B cell (primary cell): ENCODE measurements around the gene DDX39B. TPM values are rescaled to one million over a fixed set of nuclear protein-coding genes. Genes with fewer than 3 reads are reported as not detected.

Experiments
- ATAC-seq: fragments of 200-7000 bp; cut with Tn5 transposase; one replicate; pipeline ENCODE4 v1.10.0; 2021; ENCODE audit warnings: low read depth, mild to moderate bottlenecking, moderate number of reproducible peaks, moderate library complexity
- CTCF ChIA-PET: fragments of 350-600 bp; sonication (Branson Sonifier 250); formaldehyde crosslinking; loops from one replicate; lab custom pipeline; 2021; ENCODE audit warnings: antibody characterized with exemption, inconsistent platforms; lab: Charles Lee
- POLR2A ChIA-PET: fragments of 350-600 bp; sonication (Branson Sonifier 250); formaldehyde crosslinking; loops from one replicate; lab custom pipeline; 2021; ENCODE audit warnings: antibody characterized with exemption; lab: Charles Lee
- DNase-seq: peaks from one replicate; pipeline ENCODE4 v3.0.0; 2013
- H2AFZ ChIP-seq: 2 replicates; pipeline ENCODE4 v1.6.1; 2012; ENCODE audit warnings: mild to moderate bottlenecking, low read depth, low read length; ENCODE audit not compliant: insufficient read depth, poor library complexity, severe bottlenecking
- H3K27ac ChIP-seq, 2 donors: 1 replicate in 1 of 2; 2 replicates in 1 of 2; pipeline ENCODE4 v1.5.1; 2012 to 2013; ENCODE audit warnings: low read length in 2 of 2, mild to moderate bottlenecking in 2 of 2, moderate library complexity in 1 of 2
- H3K27me3 ChIP-seq, 4 experiments: fragments of 200-600 bp in 1 of 4; sonication (generic) in 1 of 4; replicated peaks in 1 of 4; 1 replicate in 2 of 4; 2 replicates in 2 of 4; pipeline versions ENCODE4 v1.6.1 to v1.7.0; 2013 to 2016; ENCODE audit warnings: low read length in 3 of 4, mild to moderate bottlenecking in 2 of 4, mixed read lengths in 1 of 4, moderate library complexity in 1 of 4; ENCODE audit not compliant: insufficient read depth in 4 of 4, control insufficient read depth in 3 of 4; ENCODE audit errors: control extremely low read depth in 1 of 4
- H3K36me3 ChIP-seq, 2 experiments: replicated peaks in 1 of 2; 1 replicate in 1 of 2; 2 replicates in 1 of 2; pipeline versions ENCODE4 v1.6.1 to v1.7.1; 2013; ENCODE audit warnings: low read length in 1 of 2; ENCODE audit not compliant: insufficient read depth in 2 of 2, control insufficient read depth in 1 of 2; ENCODE audit errors: control extremely low read depth in 1 of 2, extremely low read depth in 1 of 2
- H3K4me1 ChIP-seq, 2 donors: fragments of 200-600 bp in 1 of 2; sonication (generic) in 1 of 2; 1 replicate in 1 of 2; 2 replicates in 1 of 2; pipeline versions ENCODE4 v1.5.1 to v1.6.1; 2013 to 2017; ENCODE audit warnings: low read length in 2 of 2; ENCODE audit not compliant: control insufficient read depth in 2 of 2, insufficient read depth in 2 of 2
- H3K4me2 ChIP-seq: replicated peaks from 2 replicates; pipeline ENCODE3; 2012; ENCODE audit warnings: mild to moderate bottlenecking, low read depth, low read length; ENCODE audit not compliant: poor library complexity, severe bottlenecking
- H3K4me3 ChIP-seq, 5 experiments: fragments of 200-600 bp in 1 of 5; sonication (generic) in 1 of 5; 1 replicate in 3 of 5; 2 replicates in 2 of 5; pipeline versions ENCODE4 v1.5.1 to v1.7.0; 2011 to 2016; ENCODE audit warnings: low read length in 4 of 5, mild to moderate bottlenecking in 4 of 5, low read depth in 2 of 5, control low read depth in 1 of 5, moderate library complexity in 1 of 5; ENCODE audit not compliant: insufficient read depth in 1 of 5; ENCODE audit errors: control extremely low read depth in 1 of 5, extremely low read depth in 1 of 5
- H3K79me2 ChIP-seq: fragments of 200-600 bp; sonication (generic); one replicate; pipeline ENCODE4 v1.6.0; 2016; ENCODE audit warnings: low read length; ENCODE audit not compliant: control insufficient read depth, insufficient read depth
- H3K9ac ChIP-seq: fragments of 200-600 bp; sonication (generic); 2 replicates; pipeline ENCODE4 v1.6.1; 2017; ENCODE audit warnings: mild to moderate bottlenecking, low read length, moderate library complexity
- H3K9me3 ChIP-seq, 3 donors: one replicate each; pipeline versions ENCODE4 v1.6.1 to v1.7.1; 2013; ENCODE audit warnings: low read length in 2 of 3; ENCODE audit not compliant: control insufficient read depth in 2 of 3, insufficient read depth in 1 of 3; ENCODE audit errors: control extremely low read depth in 1 of 3
- H4K20me1 ChIP-seq: 2 replicates; pipeline ENCODE4 v1.6.0; 2012; ENCODE audit warnings: mild to moderate bottlenecking, low read length; ENCODE audit not compliant: insufficient read depth, control insufficient read depth, poor library complexity, severe bottlenecking
- H3K27ac Mint-ChIP-seq: one replicate; pipeline ENCODE4 v1.8.0; 2021; ENCODE audit warnings: mixed read lengths
- H3K27me3 Mint-ChIP-seq: one replicate; pipeline ENCODE4 v1.8.0; 2021; ENCODE audit warnings: mixed read lengths
- H3K4me1 Mint-ChIP-seq: one replicate; pipeline ENCODE4 v1.8.0; 2021; ENCODE audit warnings: mixed read lengths
- H3K4me3 Mint-ChIP-seq: one replicate; pipeline ENCODE4 v1.8.0; 2021; ENCODE audit warnings: mixed read lengths
- H3K9me3 Mint-ChIP-seq: one replicate; pipeline ENCODE4 v1.8.0; 2022; ENCODE audit warnings: mixed read lengths; ENCODE audit not compliant: insufficient read depth
- EZH2 ChIP-seq: IDR thresholded peaks from 2 replicates; pipeline ENCODE4 v1.6.1; 2012; ENCODE audit warnings: borderline replicate concordance, low read depth, mild to moderate bottlenecking, moderate library complexity, low read length; ENCODE audit not compliant: insufficient read depth, poor library complexity, severe bottlenecking
- WGBS: methylation state at CpG from one replicate; pipeline ENCODE4 v1.1.5; 2013; ENCODE audit warnings: missing lambda C conversion rate; ENCODE audit not compliant: insufficient coverage; 5-methylcytosine and 5-hydroxymethylcytosine counted together
- intact Hi-C: fragments of 100-400 bp; cut with micrococcal nuclease; formaldehyde crosslinking; loops from one replicate; pipeline ENCODE4 v1.10.0; 2022
- polyA plus RNA-seq: library from polyadenylated mRNA; depleted of rRNA; stranded (reverse); fragments of >200 nt; gene quantifications from 2 replicates; pipeline ENCODE4 v1.2.3, GENCODE V29; 2012
- total RNA-seq, 2 donors: library from RNA; stranded (reverse); fragments of 120-200 nt in 1 of 2; gene quantifications; 1 replicate in 1 of 2; 2 replicates in 1 of 2; pipeline versions ENCODE4 v1.2.3 to v1.2.4, GENCODE V29; 2013 to 2022
- TF ChIP-seq, protein P1 (sequence below): fragments of 200-600 bp; IDR thresholded peaks from one replicate; pipeline ENCODE4 v1.8.0; 2022; ENCODE audit warnings: antibody characterized with exemption, mild to moderate bottlenecking

The DDX39B gene
- total and polyA plus RNA-seq, 2 donors (not counting 1 experiment from before 2014, with no cell fraction given): 576 to 838 TPM

DNA sequence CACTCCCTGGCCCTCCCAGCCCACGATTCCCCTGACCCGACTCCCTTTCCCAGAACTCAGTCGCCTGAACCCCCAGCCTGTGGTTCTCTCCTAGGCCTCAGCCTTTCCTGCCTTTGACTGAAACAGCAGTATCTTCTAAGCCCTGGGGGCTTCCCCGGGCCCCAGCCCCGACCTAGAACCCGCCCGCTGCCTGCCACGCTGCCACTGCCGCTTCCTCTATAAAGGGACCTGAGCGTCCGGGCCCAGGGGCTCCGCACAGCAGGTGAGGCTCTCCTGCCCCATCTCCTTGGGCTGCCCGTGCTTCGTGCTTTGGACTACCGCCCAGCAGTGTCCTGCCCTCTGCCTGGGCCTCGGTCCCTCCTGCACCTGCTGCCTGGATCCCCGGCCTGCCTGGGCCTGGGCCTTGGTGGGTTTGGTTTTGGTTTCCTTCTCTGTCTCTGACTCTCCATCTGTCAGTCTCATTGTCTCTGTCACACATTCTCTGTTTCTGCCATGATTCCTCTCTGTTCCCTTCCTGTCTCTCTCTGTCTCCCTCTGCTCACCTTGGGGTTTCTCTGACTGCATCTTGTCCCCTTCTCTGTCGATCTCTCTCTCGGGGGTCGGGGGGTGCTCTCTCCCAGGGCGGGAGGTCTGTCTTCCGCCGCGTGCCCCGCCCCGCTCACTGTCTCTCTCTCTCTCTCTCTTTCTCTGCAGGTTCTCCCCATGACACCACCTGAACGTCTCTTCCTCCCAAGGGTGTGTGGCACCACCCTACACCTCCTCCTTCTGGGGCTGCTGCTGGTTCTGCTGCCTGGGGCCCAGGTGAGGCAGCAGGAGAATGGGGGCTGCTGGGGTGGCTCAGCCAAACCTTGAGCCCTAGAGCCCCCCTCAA lies 30.5 kb upstream of the DDX39B start, which contains the start of gene LTA:
Gene LTA, plus strand, starts transcription at position 249 of the 871 bp plus-strand sequence. Its CDS starts 454 bp downstream, at position 703.
- Histone ChIP-seq H3K27ac (peak within 1 kb of the TSS; percentile 80 to 89), H3K79me2 (peaks cover 95% of the 10 kb centered on the region), H3K4me1 (peaks cover 82 to 98% of the 10 kb centered on the region in 2 donors), H2AFZ (peak within 1 kb of the TSS; percentile 85), H3K4me2 (peak within 1 kb of the TSS; percentile 88), H3K9ac (peak within 1 kb of the TSS; percentile 74), H3K4me3 (peak within 1 kb of the TSS; percentile 50 to 68 (median 60)), H3K9me3 (no peaks in the 10 kb centered on the region), H4K20me1 (peaks cover 10% of the 10 kb centered on the region), H3K36me3 (peaks cover 2 to 10% of the 10 kb centered on the region in 2 experiments), H3K27me3 (no peaks in the 10 kb centered on the region)
- Mint-ChIP-seq H3K9me3 (no peaks in the 10 kb centered on the region), H3K27me3 (no peaks in the 10 kb centered on the region), H3K4me3 (peak within 1 kb of the TSS; percentile 89), H3K4me1 (peaks cover 96% of the 10 kb centered on the region), H3K27ac (peak within 1 kb of the TSS; percentile 93)
- intact Hi-C loops: loop anchor here (1.0 kb wide), 2 partner anchors 9 to 12 kb away; no protein-coding TSS in a partner anchor
- DNase-seq (peak; percentile 87), ATAC-seq (peak; percentile 37)
- ChIA-PET POLR2A (interaction anchor here (35.3 to 42.6 kb wide), 2 partner anchors 6 to 13 kb away, joined by 1450 read pairs; partner anchors contain the start of genes ATP6V1G2, LST1, LTA and LTB), CTCF (interaction anchor here (0.8 to 35.3 kb wide), 6 partner anchors 11 to 42 kb away, joined by 3 to 2241 read pairs (median 617); partner anchors contain the start of genes ATP6V1G2, LST1, LTA and LTB)
- TF ChIP-seq EZH2: no peak
- TF ChIP-seq, protein P1, sequence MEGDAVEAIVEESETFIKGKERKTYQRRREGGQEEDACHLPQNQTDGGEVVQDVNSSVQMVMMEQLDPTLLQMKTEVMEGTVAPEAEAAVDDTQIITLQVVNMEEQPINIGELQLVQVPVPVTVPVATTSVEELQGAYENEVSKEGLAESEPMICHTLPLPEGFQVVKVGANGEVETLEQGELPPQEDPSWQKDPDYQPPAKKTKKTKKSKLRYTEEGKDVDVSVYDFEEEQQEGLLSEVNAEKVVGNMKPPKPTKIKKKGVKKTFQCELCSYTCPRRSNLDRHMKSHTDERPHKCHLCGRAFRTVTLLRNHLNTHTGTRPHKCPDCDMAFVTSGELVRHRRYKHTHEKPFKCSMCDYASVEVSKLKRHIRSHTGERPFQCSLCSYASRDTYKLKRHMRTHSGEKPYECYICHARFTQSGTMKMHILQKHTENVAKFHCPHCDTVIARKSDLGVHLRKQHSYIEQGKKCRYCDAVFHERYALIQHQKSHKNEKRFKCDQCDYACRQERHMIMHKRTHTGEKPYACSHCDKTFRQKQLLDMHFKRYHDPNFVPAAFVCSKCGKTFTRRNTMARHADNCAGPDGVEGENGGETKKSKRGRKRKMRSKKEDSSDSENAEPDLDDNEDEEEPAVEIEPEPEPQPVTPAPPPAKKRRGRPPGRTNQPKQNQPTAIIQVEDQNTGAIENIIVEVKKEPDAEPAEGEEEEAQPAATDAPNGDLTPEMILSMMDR: no peak
- under 1% methylated on average over 19 of the region's 27 CpGs for WGBS
